NCI-H146 (cell line): ENCODE results near the gene MIEF1.
"Not testable (repeated sequence)": the region's sequence is repeated elsewhere in the genome, so short reads cannot be mapped to it uniquely, and the experiment has no call there.

Experiments
- DNase-seq: peaks from one replicate; lab custom pipeline; 2025; lab: John Stamatoyannopoulos, UW

Gene MIEF1

DNA sequence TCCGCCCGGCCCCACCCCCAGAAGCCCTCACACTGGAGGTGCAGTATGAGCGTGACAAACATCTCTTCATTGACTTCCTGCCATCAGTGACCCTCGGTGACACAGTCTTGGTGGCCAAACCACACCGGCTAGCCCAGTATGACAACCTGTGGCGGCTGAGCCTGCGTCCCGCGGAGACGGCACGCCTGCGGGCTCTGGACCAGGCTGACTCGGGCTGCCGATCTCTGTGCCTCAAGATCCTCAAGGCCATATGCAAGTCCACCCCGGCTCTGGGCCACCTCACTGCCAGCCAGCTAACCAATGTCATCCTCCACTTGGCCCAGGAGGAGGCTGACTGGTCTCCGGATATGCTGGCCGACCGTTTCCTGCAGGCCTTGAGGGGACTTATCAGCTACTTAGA, 11.7 kb downstream of the MIEF1 start:
- no peak for DNase-seq

DNA sequence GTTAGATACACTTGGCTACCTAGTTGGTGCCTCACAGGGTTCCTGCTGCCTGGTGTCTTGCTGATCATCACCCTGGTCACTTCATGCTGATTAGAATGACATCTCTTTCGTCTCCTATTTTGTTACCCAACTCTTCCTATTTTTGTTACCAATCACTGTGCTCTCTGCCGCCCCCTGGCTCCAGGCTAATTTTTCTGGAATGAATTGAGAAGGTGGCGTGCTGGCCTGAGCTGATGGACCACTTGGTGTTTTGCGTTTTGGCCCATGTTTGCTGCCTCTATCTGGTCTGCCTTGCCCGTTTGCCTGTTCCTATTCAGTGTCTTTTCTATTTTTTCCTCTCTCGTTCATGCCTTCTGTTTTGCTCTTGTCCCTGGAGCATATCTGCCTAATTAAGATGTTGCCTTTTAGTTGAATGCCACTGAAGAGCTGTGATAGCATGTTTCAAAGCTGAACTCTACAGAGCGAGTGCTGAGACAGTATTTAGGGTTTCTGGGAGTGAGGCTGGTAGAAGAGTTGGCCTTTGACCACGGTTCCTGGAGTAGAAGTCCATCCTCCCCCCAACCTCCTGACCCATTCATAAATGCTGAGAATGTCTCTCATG, 12.4 kb downstream of the MIEF1 start:
- DNase-seq: no peak

DNA sequence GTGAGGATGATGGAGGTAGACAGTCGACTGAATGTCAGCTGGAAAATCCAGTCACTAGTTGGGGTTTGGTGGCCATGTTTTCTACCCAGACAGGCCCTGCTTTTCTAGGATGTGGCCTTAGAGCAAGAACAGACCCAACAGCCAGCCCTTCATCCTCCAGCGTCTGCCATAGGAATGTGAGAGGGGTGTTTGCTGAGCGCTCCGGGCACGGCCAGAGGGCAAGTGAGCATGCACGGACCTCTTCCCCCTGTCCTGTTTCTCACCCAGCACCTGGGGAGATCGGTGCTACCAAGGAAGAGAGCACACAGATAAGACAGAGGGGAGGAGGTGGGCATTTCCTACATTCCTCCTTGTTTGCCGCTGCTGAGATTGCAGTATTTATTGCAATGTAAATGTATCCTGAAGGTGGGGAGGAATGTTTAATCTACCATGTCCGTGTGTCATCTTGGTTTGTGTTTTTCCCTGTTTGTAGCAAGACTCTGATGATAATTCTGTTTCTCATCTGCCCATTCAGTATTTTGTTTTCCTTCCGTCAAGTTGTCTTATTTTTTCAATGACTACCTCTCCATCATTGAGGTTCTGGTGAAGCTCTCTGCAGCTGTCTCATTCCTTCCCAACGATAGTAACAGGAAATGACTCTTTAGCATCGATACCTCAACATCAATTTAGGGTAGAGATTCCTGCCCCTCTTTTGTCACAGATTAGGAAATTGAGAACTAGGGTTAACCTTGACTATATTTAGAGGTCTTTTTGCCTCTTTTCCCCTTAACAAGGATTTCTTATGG, 13.4 kb downstream of the MIEF1 start:
- no peak for DNase-seq

DNA sequence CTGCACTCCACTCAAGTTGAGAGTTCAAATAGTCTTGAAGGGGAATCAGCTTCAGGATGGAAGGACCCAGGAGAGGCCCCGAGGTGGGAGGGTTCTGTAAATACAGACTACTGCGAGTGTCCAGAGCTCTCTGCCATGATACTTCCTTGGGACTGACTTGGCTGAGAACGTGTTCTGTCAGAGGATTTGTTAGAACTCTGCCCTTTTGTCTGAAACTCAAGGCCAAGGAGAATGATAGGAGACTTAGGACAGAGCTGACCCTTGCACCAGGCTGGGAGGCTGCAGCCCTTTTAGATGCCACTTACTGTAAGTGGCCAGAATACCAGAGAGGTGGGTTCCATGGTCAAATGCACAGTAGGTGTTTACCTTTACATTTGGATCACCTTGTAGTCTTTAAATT, 15.4 kb downstream of the MIEF1 start:
- DNase-seq: no peak

DNA sequence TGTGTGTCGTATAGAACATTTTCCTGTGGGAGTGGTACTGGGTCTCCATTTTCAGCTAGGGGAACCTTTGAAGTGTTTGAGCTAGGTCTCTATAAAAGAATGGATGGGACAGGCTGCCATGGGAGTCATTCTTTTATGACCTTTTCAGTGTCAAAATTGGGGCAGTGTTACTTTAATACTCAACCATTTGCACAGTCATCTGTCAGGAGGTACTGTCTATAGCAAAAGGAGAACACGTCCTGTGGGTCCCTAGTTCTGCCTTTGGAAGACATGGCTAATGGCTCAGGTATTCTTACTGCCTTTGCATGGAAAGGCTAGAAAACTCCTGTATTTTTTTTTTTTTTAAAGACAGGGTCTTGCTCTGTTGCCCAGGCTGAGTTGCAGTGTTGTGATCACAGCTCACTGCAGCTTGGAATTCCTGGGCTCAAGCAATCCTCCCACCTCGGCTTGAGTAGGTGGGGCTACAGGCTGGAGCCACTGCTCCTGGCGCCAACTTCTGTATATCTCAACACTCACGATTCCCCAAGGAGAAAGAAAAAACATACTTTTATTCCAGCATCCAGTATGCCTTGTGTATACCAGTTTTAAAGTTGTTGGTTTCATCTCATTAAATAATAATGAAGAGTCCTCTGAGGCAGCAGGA, 16.2 kb downstream of the MIEF1 start:
- DNase-seq: no peak

DNA sequence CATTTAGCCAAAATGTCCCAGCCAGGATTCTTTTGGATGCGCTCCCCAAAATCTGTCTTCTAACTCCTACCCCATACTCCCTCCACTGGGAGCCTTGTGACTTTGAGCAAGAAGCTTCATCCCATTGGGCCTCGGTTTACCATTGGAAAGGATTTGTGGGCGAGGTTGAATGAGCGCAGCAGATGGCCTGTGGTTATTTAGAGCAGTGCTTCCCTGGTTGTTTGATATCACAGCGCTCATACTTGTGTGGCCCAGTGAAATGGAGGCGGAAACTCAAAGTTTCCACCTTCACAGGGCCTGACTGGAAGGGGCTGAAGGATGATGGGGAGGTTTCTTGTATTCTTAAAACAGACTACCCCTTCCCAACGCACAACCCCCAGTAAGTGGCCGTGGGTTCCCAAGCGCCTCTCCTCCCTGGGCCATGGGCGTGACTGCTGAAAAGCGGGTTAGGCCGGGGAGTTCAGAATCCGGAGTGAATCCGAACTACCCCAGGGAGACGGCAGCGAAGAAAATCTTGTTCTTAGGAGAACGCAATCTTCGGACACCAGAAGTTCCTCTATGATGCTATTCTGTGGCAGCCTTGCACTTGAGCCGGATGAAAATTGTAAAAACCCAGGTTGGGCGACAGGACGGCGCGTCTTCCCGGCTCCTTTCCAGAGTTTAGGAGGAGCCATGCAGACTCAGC, 17.0 kb downstream of the MIEF1 start:
- peak; percentile 44 for DNase-seq

DNA sequence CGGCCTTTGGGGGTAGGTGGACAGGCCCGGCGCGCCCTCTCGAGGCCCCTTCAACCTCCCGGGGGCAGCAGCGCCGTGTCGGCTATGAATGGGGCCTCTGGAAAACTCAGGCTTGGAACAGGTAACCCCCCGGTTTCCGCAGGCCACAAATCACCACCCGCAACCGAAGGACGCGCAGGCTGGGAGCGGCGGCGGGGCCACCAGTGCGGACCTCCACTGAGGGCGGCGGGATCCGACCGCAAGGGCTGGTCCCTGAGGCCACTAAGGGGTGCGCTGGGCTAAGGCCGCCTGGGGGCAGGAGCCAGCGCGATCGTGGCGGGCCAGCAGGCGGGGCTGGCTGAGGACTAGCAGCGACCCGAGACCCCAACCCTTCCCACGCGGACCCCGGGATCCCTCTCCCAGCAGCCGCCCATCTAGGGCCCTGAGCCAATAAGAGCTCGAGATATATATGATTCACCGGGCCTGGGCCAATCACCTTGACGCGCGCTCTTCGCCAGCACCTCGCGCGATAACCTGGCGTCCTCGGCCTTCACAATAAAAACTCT, 17.7 kb downstream of the MIEF1 start:
- peak; percentile 97 for DNase-seq

DNA sequence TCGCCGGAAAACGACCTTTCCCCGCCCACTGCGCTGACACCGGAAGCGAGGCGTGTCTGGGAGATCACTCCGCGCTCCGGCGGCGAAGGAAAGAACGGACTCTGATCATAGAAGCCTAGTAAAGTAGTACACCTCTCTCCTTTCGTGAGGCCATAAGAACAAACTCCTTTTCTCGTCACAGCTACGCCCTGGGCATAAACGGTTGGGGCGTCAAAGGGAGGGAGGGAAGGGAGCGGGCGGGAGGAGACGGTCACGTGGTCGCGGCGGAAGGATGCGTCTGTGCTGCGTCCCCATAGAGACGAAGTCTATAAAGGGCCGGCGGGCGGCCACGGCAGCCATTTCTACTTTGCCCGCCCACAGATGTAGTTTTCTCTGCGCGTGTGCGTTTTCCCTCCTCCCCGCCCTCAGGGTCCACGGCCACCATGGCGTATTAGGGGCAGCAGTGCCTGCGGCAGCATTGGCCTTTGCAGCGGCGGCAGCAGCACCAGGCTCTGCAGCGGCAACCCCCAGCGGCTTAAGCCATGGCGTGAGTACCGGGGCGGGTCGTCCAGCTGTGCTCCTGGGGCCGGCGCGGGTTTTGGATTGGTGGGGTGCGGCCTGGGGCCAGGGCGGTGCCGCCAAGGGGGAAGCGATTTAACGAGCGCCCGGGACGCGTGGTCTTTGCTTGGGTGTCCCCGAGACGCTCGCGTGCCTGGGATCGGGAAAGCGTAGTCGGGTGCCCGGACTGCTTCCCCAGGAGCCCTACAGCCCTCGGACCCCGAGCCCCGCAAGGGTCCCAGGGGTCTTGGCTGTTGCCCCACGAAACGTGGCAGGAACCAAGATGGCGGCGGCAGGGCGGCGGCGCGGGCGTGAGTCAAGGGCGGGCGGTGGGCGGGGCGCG, 18.4 kb downstream of the MIEF1 start, which contains the start of gene ATF4:
Gene ATF4, plus strand, starts transcription at position 337 of the 880 bp plus-strand sequence. CDS start 884 bp downstream, outside the sequence.
- DNase-seq: peak; percentile 84

DNA sequence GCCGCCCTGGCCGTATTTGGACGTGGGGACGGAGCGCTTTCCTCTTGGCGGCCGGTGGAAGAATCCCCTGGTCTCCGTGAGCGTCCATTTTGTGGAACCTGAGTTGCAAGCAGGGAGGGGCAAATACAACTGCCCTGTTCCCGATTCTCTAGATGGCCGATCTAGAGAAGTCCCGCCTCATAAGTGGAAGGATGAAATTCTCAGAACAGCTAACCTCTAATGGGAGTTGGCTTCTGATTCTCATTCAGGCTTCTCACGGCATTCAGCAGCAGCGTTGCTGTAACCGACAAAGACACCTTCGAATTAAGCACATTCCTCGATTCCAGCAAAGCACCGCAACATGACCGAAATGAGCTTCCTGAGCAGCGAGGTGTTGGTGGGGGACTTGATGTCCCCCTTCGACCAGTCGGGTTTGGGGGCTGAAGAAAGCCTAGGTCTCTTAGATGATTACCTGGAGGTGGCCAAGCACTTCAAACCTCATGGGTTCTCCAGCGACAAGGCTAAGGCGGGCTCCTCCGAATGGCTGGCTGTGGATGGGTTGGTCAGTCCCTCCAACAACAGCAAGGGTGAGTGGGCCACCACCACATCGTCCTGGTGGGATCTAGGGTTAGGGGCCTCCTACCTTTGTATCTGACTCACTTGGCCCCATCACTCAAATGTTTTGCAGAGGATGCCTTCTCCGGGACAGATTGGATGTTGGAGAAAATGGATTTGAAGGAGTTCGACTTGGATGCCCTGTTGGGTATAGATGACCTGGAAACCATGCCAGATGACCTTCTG, 19.2 kb downstream of the MIEF1 start:
- peak; percentile 62 for DNase-seq

DNA sequence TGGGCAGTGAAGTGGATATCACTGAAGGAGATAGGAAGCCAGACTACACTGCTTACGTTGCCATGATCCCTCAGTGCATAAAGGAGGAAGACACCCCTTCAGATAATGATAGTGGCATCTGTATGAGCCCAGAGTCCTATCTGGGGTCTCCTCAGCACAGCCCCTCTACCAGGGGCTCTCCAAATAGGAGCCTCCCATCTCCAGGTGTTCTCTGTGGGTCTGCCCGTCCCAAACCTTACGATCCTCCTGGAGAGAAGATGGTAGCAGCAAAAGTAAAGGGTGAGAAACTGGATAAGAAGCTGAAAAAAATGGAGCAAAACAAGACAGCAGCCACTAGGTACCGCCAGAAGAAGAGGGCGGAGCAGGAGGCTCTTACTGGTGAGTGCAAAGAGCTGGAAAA, 20.0 kb downstream of the MIEF1 start:
- DNase-seq: not testable (repeated sequence)

DNA sequence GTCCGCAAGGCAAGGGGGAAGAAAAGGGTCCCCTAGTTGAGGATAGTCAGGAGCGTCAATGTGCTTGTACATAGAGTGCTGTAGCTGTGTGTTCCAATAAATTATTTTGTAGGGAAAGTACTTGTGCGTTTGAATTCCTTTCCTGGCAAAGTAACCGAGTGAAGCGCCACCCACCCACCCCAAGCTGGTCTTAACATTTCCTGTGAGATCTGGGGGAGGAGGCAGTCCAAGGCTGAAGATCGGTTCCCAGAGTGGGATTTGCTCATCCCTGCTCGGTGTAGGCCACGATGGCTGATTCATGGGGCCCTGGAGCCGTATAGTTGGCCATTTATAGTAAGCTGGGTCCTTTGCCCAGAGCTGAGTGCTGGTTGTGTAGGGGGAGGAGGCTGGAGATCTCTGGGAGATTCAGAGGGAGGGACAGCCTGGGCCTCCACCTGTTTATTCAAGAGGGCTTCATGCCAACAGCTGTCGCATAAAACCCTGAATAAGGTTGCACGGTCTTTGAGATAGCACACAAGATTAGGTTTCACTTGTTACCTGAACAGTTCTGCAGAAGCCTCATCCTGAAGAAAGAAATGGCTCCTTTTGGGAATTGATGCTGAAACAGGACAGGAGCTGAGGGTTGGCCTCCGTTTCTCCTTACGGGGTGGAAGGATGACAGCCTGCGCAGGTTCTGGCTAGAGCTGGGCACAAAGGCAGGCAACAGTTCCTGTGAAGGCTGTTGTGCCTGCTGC, 20.6 kb downstream of the MIEF1 start:
- DNase-seq: peak; percentile 51

DNA sequence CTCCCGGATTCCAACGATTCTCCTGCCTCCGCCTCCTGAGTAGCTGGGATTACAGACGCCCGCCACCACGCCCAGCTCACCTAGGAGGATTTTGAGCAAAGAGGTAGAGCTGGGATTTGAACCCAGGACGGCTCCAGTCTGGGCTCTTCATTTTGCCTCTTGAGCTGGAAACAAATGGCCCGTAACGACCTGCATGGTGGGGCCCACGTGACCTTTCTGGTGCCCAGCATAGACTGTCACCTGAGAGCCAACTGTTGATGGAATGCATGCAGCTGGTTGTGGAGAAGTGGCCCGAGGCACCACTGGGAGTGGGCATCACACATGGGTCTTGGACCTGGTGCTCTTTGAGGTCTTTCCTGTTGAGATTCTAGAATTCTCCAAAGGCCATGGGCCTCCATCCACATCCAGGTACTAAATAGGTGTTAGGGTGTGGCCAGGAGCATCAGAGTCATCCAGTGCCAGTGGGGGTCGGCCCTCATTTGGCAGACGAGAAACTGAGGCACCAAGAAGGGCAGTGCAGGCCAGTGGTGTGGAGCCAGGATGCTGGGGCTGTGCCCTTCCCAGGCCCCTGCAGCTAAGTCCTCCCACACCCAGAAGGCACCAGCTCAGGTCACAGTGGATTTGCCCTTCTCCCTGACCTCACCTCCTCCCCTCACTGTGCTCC, 22.1 kb downstream of the MIEF1 start:
- DNase-seq: no peak

DNA sequence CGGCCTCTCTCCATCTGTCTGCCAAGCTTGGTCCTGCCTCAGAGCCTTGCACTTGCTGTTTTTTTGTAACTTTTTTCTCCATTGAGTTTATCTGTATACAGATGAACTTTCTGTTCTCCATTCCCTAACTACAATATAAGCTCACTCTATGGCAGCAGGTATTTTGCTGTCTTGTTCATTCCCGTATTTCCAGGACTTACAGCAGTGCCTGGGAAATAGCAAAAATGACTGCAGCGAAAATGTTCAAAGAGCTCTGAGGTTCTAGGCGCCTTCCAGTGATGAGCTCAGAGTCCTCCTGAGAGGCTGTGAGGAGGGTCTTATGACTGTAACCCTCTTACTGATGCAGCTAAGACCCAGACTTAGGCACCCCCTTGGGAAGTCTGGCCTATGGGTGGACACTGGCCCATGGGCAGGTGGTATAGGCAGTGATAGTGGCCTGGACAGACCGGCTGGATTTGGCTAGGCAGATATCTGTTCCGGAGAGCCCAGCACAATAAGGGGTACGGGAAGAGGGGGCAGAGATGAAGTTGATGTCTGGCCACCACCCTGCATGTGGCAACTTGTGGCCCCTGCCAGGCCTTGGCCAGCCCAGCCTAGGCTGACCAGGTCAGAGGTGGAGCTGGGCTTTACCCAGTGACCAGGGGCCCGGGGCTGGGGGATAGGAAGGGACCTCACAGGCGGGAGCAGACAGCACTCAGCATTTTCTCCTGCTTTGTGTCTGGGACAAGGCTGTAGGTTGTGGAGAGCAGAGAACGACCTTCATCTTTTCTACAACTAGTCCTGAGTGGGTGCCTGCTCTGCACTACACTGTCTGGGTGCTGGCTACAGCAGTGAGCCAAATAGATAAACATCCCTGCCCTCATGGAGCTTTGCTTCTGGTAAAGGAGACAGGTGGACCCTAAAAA, 22.9 kb downstream of the MIEF1 start:
- DNase-seq: no peak

DNA sequence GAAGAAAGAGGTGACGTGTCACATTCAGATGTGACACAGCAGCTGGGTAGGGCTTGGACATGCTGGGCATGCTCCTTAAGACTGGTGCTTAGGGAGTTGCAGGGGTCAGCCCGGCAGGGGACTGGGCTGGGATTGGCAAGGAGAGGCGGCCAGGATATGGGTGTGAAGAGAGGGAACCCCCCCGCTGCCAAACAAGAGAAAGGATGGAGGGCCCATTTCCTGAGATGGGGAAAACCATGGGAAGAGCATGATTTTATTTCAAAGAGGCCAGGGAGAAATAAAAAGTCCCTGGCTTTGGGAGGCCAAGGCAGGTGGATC, 23.5 kb downstream of the MIEF1 start:
- no peak for DNase-seq

DNA sequence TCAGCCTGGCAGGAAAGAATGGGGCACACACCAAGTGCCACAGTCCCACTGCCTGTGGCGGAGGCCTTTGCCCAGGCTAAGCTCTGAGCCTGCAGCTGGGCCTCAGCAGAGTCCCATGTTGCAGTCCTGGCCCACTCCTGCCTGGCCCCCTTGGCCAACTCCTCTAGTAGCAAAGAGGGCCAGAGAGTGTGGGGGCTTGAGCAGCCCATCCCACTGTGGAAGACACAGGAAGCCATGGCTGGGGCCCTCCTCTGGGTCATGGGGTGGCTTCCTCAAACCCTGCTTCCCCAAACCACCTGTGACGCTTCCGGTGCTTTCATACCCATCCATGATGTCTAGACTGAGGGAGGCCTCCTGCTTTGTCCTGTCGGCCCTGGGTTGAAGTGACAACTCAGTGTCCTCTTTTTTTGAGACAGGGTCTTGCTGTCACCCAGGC, 24.7 kb downstream of the MIEF1 start:
- DNase-seq: no peak

DNA sequence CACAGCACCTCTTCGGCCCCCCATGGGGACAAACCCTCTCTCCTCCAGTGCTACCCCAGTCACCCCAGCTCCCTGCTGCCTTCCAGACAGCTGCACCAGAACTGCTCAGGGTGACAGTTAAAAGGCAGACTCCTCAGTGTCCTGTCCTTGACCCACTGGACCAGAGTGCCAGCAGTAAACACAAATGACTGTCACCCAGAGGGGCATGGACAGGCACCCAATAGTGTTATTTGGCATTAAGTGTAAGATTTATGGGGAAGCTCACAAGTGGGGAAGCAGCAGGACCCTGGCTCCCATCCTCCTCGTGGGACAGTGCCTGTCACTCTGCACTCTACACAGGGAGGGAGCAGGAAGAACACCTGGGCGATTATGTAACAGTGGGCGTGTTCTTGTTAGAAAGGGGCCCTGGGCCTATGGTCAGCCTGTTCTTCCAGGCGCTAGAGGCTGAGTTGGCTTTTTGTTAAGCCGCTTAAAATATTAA, 25.4 kb downstream of the MIEF1 start:
- peak; percentile 57 for DNase-seq

DNA sequence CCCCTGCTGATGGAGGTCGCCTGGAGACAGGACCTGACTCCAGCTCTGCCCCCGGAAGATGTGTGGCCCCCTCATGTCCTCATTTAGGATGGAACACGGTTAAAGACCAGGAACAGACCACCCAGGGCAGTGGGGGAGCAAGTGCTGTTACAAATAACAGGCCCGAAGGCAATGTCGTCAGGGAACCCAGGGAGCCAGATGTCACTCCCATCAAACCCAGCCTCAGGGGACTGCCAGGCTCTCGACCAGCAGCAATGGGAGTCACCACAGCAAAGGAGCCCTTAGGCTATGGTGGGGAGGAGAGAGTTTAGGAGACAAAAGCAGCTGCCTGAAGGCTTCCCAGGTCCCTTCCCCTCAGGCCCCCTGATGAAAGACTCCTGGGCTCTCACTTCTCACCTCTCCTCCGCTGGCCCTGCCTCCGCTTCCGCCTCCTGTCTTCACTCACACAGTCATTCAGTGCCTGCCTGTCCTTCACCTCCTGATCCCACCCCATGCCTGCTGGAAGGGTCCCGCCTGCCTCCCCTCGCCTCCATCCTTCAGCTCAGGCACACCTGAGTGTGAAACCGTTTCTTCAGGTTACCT, 26.1 kb downstream of the MIEF1 start:
- peak; percentile 82 for DNase-seq
